Activated naive CD4-positive, alpha-beta T cell treated with anti-CD3 and anti-CD28 coated beads, Interleukin-2, amount 50 U/mL, for 72 hours (primary cell): ENCODE results near the gene RRAS2. TPM values are rescaled to one million over a fixed set of nuclear protein-coding genes. Genes with fewer than 3 reads are reported as not detected.
"Not testable (repeated sequence)": the region's sequence is repeated elsewhere in the genome, so short reads cannot be mapped to it uniquely, and the experiment has no call there.

Experiments used
- ATAC-seq, 2 donors: fragments of 150-1000 bp; cut with Tn5 transposase; 2 replicates each; pipeline ENCODE4 v1.10.0; 2021; ENCODE audit warnings: mild to moderate bottlenecking in 2 of 2, moderate library complexity in 2 of 2
- DNase-seq, 2 donors: peaks; one replicate each; pipeline ENCODE4 v3.0.0; 2021 to 2022; ENCODE audit warnings: low spot score in 2 of 2
- H3K27ac Mint-ChIP-seq, 2 donors: one replicate each; pipeline ENCODE4 v1.8.0; 2022; ENCODE audit warnings: mild to moderate bottlenecking in 2 of 2, mixed read lengths in 2 of 2
- H3K36me3 Mint-ChIP-seq, 2 donors: one replicate each; pipeline ENCODE4 v1.8.0; 2022; ENCODE audit warnings: mixed read lengths in 2 of 2
- H3K9me3 Mint-ChIP-seq, 2 donors: one replicate each; pipeline ENCODE4 v1.8.0; 2022; ENCODE audit warnings: mixed read lengths in 2 of 2
- total RNA-seq, 2 donors: library from RNA; stranded (reverse); gene quantifications; one replicate each; pipeline ENCODE4 v1.2.3, GENCODE V29; 2022

RRAS2 gene
- total RNA-seq: 10 to 100 TPM; 32.7 to 56.6 TPM

DNA sequence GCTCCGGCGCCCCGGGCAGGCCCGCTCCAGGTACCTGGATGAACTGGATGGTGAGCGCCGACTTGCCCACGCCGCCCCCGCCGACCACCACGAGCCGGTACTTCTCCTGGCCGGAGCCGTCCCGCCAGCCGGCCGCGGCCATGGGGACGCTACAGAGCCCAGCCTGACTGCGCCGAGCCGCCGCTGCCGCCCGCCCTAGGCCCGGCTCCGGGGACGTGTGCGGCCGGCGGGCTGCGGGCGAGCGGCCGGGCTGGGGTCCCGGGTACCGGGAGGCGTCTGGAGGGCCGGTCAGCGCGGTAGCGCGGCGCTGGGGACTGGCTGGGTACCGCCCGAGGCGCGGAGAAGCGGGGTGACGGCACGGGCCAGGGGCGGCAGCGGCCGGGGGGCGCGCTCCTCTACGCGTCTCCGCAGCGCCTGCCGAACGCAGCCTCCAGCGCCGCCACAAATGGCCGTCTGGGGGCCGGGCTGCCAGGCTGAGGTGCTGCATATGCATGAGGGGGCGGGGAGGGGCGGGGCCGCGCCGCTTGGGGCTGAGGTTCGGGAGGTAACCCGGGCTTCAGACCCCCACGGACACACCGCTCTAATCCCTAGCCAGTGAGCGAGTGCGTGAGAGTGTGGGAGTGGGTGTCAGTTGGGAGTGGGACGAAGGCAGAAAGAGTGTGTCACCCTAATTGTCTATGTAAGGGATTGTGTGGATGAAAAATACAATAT, at the start of gene RRAS2:
TSS of gene RRAS2 (minus strand) at position 455 of the 711 bp plus-strand sequence. CDS start at position 142, 313 bp downstream.
- Mint-ChIP-seq H3K36me3 (peaks cover 10 to 17% of the 10 kb centered on the region in 2 donors), H3K27ac (peak within 1 kb of the TSS; percentile 96 to 99), H3K9me3 (no peaks in the 10 kb centered on the region)
- ATAC-seq (peak; percentile 93 to 96), DNase-seq (peak; percentile 74 to 80)

DNA sequence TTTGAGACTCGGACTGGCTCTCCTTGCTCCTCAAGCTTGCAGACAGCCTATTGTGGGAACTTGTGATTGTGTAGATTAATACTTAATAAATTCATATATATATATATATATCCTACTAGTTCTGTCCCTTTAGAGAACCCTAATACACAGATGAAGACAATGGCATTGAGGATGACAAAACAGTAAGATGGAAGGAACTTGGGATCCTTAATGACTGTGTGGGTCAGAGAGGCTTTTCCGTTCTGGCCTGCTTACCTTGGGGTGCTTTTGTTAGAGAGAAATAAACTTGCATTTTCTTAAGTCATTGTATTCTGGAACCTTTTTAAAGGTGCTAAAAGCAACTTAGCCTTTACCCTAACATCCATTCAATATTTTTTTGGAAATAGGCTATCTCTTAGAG, 49.6 kb upstream of the RRAS2 start:
- H3K9me3 Mint-ChIP-seq: no peaks in the 10 kb centered on the region
- H3K36me3 Mint-ChIP-seq: no peaks in the 10 kb centered on the region
- no peak overlapping the region for H3K27ac Mint-ChIP-seq
- no peak for DNase-seq
- no peak for ATAC-seq

DNA sequence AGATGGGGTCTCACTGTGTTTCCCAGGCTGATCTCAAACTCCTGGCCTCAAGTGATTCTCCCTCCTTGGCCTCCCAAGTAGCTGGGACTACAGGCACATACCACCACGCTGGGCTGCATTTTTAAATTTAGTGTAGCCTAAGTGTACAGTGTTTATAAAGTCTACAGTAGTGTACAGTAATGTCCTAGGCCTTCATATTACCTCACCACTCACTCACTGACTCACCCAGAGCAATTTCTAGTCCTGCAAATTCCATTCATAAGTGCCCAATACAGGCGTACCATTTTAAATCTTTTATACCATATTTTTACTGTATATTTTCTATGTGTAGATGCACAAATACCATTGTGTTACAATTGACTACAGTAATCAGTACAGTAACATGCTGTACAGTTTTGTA, 47.1 kb upstream of the RRAS2 start:
- not testable (repeated sequence) for ATAC-seq, H3K36me3 Mint-ChIP-seq, DNase-seq, H3K9me3 Mint-ChIP-seq, H3K27ac Mint-ChIP-seq

DNA sequence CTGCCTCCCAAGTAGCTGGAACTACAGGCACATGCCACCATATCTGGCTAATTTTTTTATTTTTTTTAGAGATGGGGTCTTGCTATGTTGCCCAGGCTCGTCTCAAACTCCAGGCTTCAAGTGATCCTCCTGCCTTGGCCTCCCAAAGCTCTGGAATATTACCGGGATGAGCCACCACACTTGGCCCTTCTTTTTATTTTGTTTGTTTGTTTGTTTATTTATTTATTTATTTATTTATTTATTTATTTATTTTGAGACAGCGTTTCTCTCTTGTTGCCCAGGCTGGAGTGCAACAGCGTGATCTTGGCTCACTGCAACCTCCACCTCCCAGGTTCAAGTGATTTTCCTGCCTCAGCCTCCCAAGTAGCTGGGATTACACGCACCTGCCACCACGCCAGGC, 44.5 kb upstream of the RRAS2 start:
- not testable (repeated sequence) for H3K36me3 Mint-ChIP-seq, DNase-seq, H3K27ac Mint-ChIP-seq, H3K9me3 Mint-ChIP-seq, ATAC-seq

- ATAC-seq: no peak
- Mint-ChIP-seq H3K27ac (no peak overlapping the region), H3K36me3 (no peaks in the 10 kb centered on the region), H3K9me3 (no peaks in the 10 kb centered on the region)
- DNase-seq: no peak
These were observed 40.1 kb upstream of the RRAS2 start for GRCh38 chr11:14399087-14399486.

DNA sequence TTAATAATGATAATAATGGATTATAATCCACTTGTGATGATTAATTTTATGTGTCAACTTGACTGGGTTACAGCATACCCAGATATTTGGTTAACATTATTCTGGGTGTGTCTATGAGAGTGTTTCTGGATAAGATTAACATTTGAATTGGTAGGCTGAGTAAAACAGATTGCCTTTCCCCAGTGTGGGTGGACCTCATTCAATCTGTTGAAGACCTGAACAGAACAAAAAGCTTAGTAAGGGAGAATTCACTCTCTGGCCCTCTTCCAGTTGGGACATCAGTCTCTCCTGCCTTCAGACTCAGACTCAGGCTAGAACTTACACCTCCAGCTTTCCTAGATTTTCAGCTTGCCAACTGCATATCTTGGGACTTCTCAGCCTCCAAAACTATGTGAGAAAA, 37.3 kb upstream of the RRAS2 start:
- no peak for DNase-seq
- ATAC-seq: no peak
- no peaks in the 10 kb centered on the region for H3K9me3 Mint-ChIP-seq
- H3K36me3 Mint-ChIP-seq: no peaks in the 10 kb centered on the region
- no peak overlapping the region for H3K27ac Mint-ChIP-seq

- Mint-ChIP-seq H3K9me3 (no peaks in the 10 kb centered on the region), H3K27ac (no peak overlapping the region), H3K36me3 (no peaks in the 10 kb centered on the region)
- DNase-seq (no peak), ATAC-seq (no peak)
These were observed 34.9 kb upstream of the RRAS2 start for GRCh38 chr11:14393889-14394288.

- ATAC-seq (no peak), DNase-seq (no peak)
- Mint-ChIP-seq H3K36me3 (no peaks in the 10 kb centered on the region), H3K9me3 (peaks cover 0 to 1% of the 10 kb centered on the region in 2 donors), H3K27ac (no peak overlapping the region)
These were observed 34.1 kb upstream of the RRAS2 start for GRCh38 chr11:14393129-14393528.

DNA sequence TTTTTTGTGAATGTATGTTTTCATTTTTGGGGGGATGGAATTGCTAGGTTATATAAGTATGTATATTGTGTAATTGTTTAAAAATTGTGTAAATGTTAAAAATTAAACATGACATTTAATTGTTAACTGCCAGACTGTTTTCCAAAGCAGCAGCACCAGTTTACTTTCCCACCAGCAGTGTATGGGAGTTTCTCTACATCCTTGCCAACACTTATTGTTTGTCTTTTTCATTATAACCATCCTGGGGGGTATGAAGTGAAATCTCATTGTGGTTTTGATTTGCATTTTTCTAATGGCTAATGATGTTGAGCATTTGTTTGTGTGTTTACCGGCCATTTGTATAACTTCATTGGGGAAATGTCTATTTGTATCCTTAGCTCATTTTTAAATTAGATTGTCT, 31.7 kb upstream of the RRAS2 start:
- Mint-ChIP-seq H3K36me3 (no peaks in the 10 kb centered on the region), H3K9me3 (peaks cover 0 to 5% of the 10 kb centered on the region in 2 donors), H3K27ac (no peak overlapping the region)
- DNase-seq (no peak), ATAC-seq (no peak)

DNA sequence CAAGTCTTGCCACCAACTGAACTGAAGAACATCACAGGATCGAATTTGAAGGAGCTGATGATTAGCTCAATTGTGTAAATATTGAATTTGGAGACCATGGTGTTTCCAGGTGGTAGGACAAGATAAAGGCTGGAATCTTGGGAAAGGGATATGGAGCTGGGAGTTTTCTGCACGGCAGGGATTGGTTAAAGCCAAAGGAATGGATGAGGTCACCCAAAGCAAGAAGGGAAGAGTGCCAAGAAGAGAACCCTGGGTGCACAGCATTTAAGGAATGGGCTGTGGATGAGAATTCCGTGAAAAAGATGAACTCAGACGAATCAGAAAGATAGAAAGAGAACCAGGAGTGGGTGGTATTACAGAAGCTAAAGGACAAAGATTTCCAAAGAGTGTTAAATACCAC, 29.4 kb upstream of the RRAS2 start:
- ATAC-seq: no peak
- no peaks in the 10 kb centered on the region for H3K36me3 Mint-ChIP-seq

GRCh38 chr11:14386895-14387480, 28.0 kb upstream of the RRAS2 start:
- Mint-ChIP-seq H3K9me3 (peaks cover 0 to 5% of the 10 kb centered on the region in 2 donors), H3K36me3 (no peaks in the 10 kb centered on the region), H3K27ac (peak overlapping the region in 1 of 2 donors; percentile 15)
- no peak for ATAC-seq
- DNase-seq: no peak

More for the DNA sequence above, 29.4 kb upstream of the RRAS2 start:
- no peak for DNase-seq
- no peak overlapping the region for H3K27ac Mint-ChIP-seq
- peaks cover 0 to 5% of the 10 kb centered on the region in 2 donors for H3K9me3 Mint-ChIP-seq

- Mint-ChIP-seq H3K9me3 (peaks cover 0 to 5% of the 10 kb centered on the region in 2 donors), H3K36me3 (no peaks in the 10 kb centered on the region), H3K27ac (no peak overlapping the region)
- DNase-seq (no peak), ATAC-seq (no peak)
These were observed 27.1 kb upstream of the RRAS2 start for GRCh38 chr11:14386081-14386480.

DNA sequence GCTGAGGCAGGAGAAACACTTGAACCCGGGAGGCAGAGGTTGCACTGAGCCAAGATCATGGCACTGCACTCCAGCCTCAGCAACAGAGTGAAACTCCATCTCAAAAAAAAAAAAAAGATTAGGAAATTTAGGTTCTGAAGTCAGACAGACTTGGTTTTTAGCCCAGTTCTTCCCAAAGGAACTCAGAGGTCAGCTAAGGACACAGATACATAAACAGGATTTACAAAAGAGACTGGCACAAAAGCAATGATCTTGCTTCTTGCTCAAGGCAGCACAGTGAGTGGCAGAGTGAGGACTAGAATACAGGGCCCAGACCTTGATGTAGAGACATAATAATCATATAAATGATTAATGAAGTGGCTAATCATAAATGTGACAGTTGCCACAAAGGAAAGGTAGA, 25.4 kb upstream of the RRAS2 start:
- peaks cover 0 to 5% of the 10 kb centered on the region in 2 donors for H3K9me3 Mint-ChIP-seq
- ATAC-seq (no peak), DNase-seq (no peak)
- H3K36me3 Mint-ChIP-seq: no peaks in the 10 kb centered on the region
- H3K27ac Mint-ChIP-seq: no peak overlapping the region

DNA sequence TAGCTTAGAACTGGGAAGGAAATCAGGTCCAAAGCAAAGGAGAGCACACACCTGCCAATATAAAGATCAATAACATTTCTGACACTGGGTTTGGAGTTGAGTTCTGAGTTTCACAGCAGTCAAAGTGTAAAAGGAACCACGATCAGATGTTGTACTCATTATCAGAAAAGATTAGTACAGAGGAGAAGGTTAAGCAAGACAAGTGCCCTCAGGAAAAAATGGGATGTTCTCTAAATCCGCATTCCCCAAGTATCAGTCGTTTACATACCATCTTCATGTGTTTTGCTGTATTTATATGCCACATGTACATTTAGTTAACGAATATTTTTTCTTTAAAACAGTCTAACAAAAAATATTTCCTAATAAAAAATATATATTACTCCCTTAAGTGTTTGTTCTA, 23.0 kb upstream of the RRAS2 start:
- Mint-ChIP-seq H3K9me3 (no peaks in the 10 kb centered on the region), H3K36me3 (no peaks in the 10 kb centered on the region), H3K27ac (no peak overlapping the region)
- no peak for DNase-seq
- no peak for ATAC-seq

- H3K27ac Mint-ChIP-seq: no peak overlapping the region
- H3K9me3 Mint-ChIP-seq: no peaks in the 10 kb centered on the region
- H3K36me3 Mint-ChIP-seq: no peaks in the 10 kb centered on the region
- DNase-seq: peak; percentile 49 to 69
- peak; percentile 91 to 95 for ATAC-seq
These were observed 22.1 kb upstream of the RRAS2 start for GRCh38 chr11:14380947-14381561.

GRCh38 chr11:14380125-14380936, 21.3 kb upstream of the RRAS2 start:
- Mint-ChIP-seq H3K36me3 (no peaks in the 10 kb centered on the region), H3K9me3 (no peaks in the 10 kb centered on the region), H3K27ac (no peak overlapping the region)
- DNase-seq (no peak), ATAC-seq (no peak)

- Mint-ChIP-seq H3K9me3 (peaks cover 0 to 7% of the 10 kb centered on the region in 2 donors), H3K27ac (no peak overlapping the region), H3K36me3 (no peaks in the 10 kb centered on the region)
- DNase-seq (no peak), ATAC-seq (no peak)
These were observed 19.2 kb upstream of the RRAS2 start for GRCh38 chr11:14378171-14378570.
